HG02870 (cell line): ENCODE data around the gene NPTXR.
"Not testable (repeated sequence)": the region's sequence is repeated elsewhere in the genome, so short reads cannot be mapped to it uniquely, and the experiment has no call there.

Experiments
- ATAC-seq: cut with Tn5 transposase; IDR thresholded peaks from one replicate; pipeline ENCODE4 v1.9.1; 2021; ENCODE audit warnings: mild to moderate bottlenecking, moderate library complexity; ENCODE audit not compliant: unreplicated experiment

The NPTXR gene

GRCh38 chr22:38868886-38869381, 25.1 kb upstream of the NPTXR start:
- ATAC-seq: no peak

- ATAC-seq: no peak
These were observed 24.5 kb upstream of the NPTXR start for GRCh38 chr22:38868286-38868721.

GRCh38 chr22:38867471-38868285, 23.9 kb upstream of the NPTXR start:
- no peak for ATAC-seq

GRCh38 chr22:38867124-38867455, 23.3 kb upstream of the NPTXR start:
- no peak for ATAC-seq

GRCh38 chr22:38866399-38867123, 22.7 kb upstream of the NPTXR start:
- no peak for ATAC-seq

GRCh38 chr22:38866024-38866398, 22.2 kb upstream of the NPTXR start:
- no peak for ATAC-seq

- no peak for ATAC-seq
These were observed 21.6 kb upstream of the NPTXR start for GRCh38 chr22:38865201-38866023.

- no peak for ATAC-seq
These were observed 20.7 kb upstream of the NPTXR start for GRCh38 chr22:38864361-38865191.

GRCh38 chr22:38863531-38864131, 19.8 kb upstream of the NPTXR start:
- no peak for ATAC-seq

GRCh38 chr22:38862375-38863329, 18.8 kb upstream of the NPTXR start:
- no peak for ATAC-seq

- no peak for ATAC-seq
These were observed 18.1 kb upstream of the NPTXR start for GRCh38 chr22:38861927-38862326.

GRCh38 chr22:38861170-38861876, 17.5 kb upstream of the NPTXR start:
- no peak for ATAC-seq

- ATAC-seq: no peak
These were observed 16.7 kb upstream of the NPTXR start for GRCh38 chr22:38860283-38861169.

GRCh38 chr22:38859581-38860282, 15.9 kb upstream of the NPTXR start:
- ATAC-seq: no peak

- no peak for ATAC-seq
These were observed 14.7 kb upstream of the NPTXR start for GRCh38 chr22:38858492-38858891.

GRCh38 chr22:38854476-38854875, 10.6 kb upstream of the NPTXR start:
- ATAC-seq: not testable (repeated sequence)

- not testable (repeated sequence) for ATAC-seq
These were observed 10.1 kb upstream of the NPTXR start for GRCh38 chr22:38853883-38854282.
